NK-92 treated with Interleukin-12 subunit alpha and Interleukin-12 subunit beta, amount 100 ng/mL, for 24 hours (cell line): Measurements from ENCODE around the gene DCLK2.

Source experiments
- DNase-seq: peaks from one replicate; lab custom pipeline; 2025; lab: John Stamatoyannopoulos, UW

DCLK2 gene

DNA sequence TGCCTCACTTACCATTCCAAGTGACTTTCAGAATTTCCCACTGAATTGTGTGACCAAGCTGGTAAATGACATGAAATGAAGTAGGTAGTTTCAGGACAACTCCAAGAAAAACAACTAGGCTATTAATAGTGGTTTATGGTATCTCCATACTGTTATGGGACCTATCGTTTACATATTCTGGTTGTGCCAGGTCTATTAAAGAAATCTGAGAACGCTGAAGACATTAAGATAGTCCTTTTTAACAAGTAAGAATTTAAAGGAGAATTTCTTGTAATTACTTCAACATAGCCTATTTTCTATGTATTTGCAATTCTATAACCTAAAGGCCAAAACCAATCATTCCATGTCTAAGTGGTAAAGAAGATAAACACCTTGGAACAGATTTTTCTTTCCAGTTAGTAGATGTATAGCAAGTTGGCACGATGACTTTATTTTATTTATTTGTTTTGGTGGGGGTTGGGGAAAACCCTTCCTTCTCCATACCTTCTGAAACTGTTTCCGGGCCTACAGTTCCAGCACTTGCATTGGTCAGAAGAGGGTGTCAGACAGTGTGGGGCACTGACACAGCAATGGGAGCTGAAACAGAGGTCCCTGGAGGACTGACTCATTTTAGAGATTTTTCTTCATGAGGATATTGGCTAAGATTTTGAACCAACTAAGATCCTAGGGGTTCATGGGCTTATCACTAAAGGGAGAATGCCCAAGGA is 7.6 kb upstream of the DCLK2 start:
- DNase-seq, result no peak

DNA sequence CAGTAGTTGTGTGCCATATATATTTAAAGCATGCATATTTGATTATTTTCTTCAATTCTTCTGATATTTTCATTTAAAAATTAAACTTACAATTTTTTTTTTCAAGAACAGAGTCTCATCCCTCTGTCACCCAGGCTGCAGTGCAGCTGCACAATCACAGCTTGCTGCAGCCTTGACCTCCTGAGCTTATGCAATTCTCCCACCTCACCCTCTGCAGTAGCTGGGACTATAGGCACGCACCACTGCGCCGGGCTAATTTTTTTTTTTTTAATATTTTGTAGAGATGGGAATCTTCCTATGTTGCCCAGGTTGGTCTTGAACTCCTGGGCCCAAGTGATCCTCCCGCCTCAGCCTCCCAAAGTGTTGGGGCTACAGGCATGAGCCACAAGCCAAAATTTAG is 5.8 kb upstream of the DCLK2 start:
- DNase-seq, result no peak

DNA sequence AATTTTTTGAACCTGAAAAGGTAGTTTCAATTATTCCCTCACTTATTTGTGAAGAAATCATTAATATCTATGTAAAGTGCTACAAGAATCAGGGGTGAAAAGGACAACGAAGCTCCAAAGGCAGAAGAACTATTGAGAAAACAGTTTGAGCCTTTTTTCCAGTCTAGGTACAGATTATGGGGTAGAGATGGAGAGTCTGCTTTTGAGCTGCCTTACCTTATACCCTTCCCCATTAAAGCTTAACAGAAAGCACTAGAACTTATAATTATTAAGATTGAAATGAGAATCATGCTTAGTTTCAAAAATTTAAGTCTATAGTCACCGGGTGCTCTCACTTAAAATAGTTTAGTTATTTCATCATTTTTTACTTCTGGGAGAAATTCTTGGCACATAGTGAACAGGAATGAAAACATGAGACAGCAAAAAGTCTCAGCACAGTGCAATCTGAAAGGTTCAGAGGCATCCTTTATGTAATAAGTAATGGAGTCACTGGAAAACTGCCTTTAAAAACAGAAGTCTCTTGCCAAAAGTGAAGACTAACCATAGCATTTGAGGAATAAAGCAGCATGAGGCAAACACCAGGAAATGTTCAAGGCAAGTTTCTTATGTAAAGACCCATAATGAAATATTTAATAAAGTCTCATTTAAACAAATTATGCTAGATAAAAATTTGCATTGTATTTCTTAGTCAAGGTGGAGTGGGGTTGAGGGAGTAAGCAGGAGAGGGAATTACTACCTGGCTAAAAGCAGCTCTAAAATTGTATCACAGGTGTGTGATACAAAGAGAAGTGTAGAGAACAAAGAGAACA is 5.1 kb upstream of the DCLK2 start:
- no peak for DNase-seq

DNA sequence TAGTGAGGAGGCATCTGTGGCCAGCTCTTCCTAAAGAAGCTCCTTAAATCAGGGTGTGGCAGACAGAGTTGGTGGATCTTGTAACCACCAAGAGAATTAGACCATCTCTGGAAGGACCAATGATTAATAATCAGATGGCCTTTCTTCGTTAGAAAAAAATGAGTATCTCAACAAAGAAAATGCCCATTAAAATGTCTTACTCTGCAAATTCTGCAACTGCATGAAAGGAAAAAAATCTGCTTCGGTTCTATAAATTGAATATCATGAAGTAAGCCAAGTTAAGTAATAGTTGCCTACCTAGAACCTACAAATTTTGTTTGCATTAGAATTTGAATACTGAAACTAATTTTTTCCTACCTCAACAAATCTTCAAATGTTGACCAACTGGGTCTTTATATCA is 4.2 kb upstream of the DCLK2 start:
- no peak for DNase-seq

GRCh38 chr4:150078579-150079080 is 385 bp downstream of the DCLK2 start:
- DNase-seq, result no peak

DNA sequence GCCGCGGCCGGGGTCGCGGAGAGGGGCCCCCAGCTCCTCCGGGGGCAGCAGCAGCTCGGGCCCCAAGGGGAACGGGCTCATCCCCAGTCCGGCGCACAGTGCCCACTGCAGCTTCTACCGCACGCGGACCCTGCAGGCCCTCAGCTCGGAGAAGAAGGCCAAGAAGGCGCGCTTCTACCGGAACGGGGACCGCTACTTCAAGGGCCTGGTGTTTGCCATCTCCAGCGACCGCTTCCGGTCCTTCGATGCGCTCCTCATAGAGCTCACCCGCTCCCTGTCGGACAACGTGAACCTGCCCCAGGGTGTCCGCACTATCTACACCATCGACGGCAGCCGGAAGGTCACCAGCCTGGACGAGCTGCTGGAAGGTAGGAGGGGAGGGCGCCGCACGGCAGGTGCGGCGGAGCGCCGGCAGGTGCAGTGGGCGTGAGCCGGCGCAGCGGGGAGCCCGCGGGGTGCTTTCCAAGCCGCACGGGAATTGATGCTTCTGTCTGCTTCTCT is 886 bp downstream of the DCLK2 start:
- no peak for DNase-seq

DNA sequence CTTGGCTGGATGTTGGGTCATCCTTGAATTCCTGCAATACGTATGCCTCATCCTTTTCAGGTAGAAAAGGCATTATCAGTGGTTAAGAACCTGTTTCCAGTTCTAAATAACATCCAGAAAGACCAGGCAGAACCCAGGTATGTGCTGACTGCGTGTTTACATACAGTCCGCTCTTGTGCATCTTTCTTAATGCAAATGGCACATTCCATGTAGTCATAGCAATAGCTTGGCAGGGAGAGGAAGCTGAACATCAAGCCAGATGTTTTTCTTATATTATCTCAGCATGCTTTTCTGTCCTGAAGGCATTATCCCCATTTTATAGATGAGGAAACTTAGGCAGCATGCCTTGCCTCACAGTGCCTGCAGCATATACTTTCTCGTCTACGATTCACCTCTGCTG is 2.1 kb downstream of the DCLK2 start:
- no peak for DNase-seq

DNA sequence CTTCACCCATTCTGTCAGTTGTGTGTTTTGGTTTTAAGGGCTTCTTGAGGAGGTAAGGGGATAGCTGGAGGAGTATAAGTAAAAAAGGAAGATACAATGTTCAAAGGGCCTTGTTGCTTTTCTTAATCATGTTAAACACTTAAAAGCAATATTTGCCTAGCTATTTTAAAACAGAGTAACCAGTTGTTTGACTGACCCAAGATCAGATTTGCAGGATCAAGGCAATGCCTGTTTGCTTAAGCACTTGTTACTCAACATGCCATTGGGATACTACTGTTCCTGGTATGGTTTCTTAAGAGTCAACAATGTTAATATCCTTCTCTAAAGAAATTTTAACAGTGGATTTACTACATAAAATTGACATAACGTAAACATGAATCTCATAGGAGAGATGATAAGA is 2.6 kb downstream of the DCLK2 start:
- DNase-seq, result no peak

- DNase-seq, result no peak
Observed at GRCh38 chr4:150082241-150082640, 4.0 kb downstream of the DCLK2 start.

DNA sequence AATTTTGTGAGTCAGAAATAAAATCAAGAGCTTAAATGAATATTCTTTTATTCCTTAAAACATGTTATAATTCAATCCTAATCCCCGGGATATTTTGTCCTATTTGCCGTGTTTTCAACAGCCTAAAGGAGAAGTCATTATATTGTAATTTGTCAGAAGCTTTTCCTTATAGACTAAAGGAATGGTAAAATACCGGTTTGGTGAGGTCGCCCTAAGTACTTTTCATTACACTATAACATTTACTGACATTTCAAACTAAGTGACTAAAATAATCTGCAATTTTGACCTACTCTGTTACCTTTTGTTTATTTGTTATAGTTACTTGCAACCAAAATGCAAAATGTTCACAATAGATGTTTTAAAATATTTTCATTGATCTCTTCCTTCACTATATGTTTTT is 8.8 kb downstream of the DCLK2 start:
- no peak for DNase-seq

GRCh38 chr4:150089732-150090131 is 11.5 kb downstream of the DCLK2 start:
- DNase-seq, result no peak

DNA sequence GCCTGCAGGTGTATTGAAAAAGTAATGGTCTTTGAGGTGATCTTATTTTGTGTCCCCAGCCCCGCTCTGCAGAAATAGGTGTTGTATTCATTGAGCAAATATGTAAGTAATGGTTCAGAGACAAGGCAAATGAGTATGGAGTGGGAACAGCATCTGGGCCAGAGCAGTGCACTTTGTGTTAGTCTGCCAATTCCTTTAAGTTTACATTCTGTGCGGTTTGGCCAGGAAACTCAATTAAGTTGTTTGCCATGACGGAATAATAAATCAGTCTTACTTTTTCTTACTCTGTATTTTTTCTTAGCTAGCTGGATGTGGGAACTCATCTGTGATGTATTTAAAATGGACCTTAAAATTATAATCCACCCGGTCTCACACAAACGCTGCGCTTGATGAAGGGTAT is 12.6 kb downstream of the DCLK2 start:
- no peak for DNase-seq

- no peak for DNase-seq
Observed at GRCh38 chr4:150094676-150095075, 16.4 kb downstream of the DCLK2 start.

DNA sequence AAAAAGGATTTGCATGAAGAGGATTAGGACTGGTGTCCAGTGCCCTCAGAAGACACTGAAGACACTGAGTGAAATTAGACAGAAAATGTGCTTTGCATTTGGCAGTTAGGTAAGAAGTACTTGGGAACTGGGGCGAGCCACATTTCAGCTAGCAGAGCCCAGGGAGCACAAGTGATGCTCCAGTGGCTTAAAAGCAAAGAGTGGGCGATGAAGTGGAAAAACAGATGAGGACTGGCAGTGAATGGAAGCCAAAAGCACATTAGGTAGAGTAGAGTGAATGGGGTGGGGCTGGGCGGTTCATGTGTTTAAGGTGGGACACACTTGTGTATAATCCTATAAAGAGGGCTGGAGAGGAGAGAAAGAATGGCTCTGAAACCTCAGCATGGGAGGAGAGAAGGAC is 18.4 kb downstream of the DCLK2 start:
- no peak for DNase-seq

DNA sequence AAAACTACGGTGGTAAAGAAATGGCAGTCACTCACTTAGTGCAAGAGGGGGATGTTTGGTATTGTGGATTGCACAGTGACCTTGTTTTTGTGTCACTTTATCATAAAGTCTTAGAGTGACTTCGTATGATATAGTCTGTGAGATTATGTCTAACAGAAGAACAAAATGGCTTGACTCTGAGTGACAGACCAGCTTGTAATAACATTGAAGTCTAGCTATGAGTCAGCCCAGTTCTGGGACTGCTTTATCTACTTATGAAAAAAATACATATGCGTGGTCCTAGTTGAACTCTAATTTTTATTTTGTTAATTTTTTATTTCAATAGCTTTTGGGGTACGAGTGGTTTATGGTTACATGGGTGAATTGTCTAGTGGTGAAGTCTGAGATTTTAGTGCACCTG is 20.0 kb downstream of the DCLK2 start:
- no peak for DNase-seq

DNA sequence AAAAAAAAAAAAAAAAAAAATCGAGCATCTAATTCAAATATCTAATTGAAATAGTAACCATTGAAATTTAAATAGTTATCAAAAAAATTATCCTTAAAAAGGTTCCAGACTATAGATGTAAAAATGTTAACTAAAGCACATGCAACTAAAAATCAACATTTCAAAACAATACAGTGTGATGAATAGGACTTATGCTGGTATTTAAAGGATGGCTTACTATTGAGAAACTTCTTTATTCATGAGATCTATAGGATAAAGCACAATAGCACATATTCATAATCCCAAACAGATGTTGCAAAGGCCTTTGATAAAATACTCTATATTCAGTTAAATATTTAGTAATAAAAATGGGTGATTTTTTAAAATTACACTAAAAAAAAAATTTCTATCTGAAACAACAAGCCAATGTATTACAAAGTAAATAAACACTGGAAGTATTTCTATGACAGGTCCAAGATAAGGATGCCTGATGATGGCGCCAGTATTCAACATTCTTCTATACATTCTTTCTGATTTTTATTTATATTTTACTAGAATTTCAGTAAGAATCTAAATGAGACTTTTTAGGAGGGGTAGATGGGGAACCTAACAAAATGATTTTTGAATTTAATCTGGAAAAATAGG is 26.3 kb downstream of the DCLK2 start:
- DNase-seq, result no peak

DNA sequence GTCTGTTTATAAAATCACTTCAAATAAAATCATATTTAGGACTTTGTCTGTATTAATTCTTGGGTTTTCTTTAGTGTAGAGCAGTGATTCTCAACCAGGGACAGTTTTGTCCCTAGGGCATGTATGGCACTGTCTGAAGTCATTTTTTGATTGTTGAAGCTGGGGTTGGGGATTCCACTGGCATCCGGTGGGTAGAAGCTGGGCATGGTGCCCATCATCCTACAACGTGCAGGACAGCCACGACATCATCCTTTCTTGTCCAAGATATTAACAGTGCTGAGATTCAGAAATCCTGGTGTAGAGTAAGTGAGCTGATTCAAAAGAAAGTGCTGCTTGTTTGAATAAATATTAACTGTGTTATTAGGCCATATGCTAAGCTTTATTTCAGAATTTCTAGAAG is 28.6 kb downstream of the DCLK2 start:
- no peak for DNase-seq

- no peak for DNase-seq
Observed at GRCh38 chr4:150108691-150109090, 30.4 kb downstream of the DCLK2 start.

- no peak for DNase-seq
Observed at GRCh38 chr4:150114641-150115040, 36.4 kb downstream of the DCLK2 start.

DNA sequence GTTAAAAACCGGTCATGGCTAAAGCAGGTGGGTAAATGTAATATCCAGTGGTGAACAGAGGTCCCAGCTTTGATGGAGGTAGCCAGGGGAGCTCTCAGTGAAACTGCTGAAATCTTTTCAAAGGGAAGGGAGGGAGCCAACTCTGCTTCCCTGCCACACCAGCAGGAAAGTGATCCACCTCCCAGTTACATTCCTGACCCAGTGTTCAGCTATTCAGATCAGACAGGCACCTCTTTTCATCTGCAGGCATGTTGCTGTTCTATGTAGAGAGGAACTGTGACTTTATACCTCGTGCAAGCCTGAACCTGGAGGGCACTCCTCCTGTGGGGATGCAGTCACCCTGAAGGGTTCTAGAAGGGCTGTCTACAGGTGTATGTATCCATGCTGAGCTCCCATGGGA is 37.6 kb downstream of the DCLK2 start:
- no peak for DNase-seq

DNA sequence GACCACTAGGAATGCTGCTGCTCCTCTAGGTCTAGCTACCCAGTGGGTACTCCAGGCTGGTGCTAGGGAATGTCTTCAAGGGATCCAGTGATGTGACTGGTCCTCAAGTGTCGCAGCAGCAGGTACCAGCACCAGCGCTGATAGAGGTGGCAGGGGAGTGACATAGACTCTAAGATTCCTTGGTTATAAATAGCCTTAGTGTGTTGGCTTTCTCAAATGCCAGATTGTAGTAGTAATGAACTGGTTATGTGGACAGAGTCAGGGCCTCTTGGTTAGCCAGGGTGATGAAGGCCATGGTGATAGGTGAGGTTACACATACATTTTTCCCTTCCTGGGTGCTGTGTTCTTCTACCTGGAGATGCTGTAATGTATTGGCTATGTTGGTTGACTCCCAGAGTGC is 38.3 kb downstream of the DCLK2 start:
- no peak for DNase-seq

GRCh38 chr4:150117094-150117493 is 38.8 kb downstream of the DCLK2 start:
- DNase-seq, result no peak

DNA sequence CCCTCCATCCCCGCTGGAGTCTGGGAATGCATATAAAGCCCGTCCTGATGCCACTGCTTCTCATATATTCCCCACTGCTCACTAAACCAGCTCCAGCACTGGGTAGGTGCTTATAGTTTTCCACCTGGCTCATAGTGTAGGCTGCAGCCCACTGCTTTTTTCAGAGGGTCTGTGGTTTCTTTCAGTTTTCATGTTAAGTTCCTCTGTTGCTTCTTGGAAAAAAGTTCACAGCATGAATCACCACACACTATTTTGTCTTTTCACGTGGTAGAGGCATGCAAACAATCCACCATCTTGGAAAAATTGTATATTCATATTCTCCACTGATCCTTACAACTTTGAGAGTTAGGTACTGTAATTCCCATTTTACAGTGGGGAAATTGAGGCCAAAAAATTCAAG is 39.4 kb downstream of the DCLK2 start:
- DNase-seq, result no peak
